T-helper 2 cell treated with Interferon-gamma antibody and Interleukin-4, amounts not matched to agents 5 μg/mL and 100 μg/mL, for 36 hours (primary cell): ENCODE results near the gene PCDHGA5.
A peak's percentile ranks its signal among the peaks of the same experiment; 100 is the strongest.
"Not testable (repeated sequence)": the region's sequence is repeated elsewhere in the genome, so short reads cannot be mapped to it uniquely, and the experiment has no call there.

Source experiments
- DNase-seq: peaks from one replicate; pipeline ENCODE4 v3.0.0; 2021; ENCODE audit warnings: low spot score
- H3K27ac Mint-ChIP-seq: one replicate; pipeline ENCODE4 v1.8.0; 2021; ENCODE audit warnings: mild to moderate bottlenecking, mixed read lengths
- H3K27me3 Mint-ChIP-seq: one replicate; pipeline ENCODE4 v1.8.0; 2021; ENCODE audit warnings: low read depth, mixed read lengths
- H3K36me3 Mint-ChIP-seq: one replicate; pipeline ENCODE4 v1.8.0; 2021; ENCODE audit warnings: low read depth, mixed read lengths
- H3K4me1 Mint-ChIP-seq: one replicate; pipeline ENCODE4 v1.8.0; 2021; ENCODE audit warnings: low read depth, mixed read lengths
- H3K4me3 Mint-ChIP-seq: one replicate; pipeline ENCODE4 v1.8.0; 2022; ENCODE audit warnings: mild to moderate bottlenecking, moderate library complexity, mixed read lengths
- H3K9me3 Mint-ChIP-seq: one replicate; pipeline ENCODE4 v1.8.0; 2021; ENCODE audit warnings: mixed read lengths

The PCDHGA5 gene

GRCh38 chr5:141362719-141363118 is 1.2 kb upstream of the PCDHGA5 start:
- peaks cover 51% of the 10 kb centered on the region for H3K27me3 Mint-ChIP-seq
- no peak for DNase-seq
- peaks cover 2% of the 10 kb centered on the region for H3K4me1 Mint-ChIP-seq
- H3K4me3 Mint-ChIP-seq: no peak overlapping the region
- no peak overlapping the region for H3K27ac Mint-ChIP-seq
- peaks cover 42% of the 10 kb centered on the region for H3K9me3 Mint-ChIP-seq
- peaks cover 7% of the 10 kb centered on the region for H3K36me3 Mint-ChIP-seq

GRCh38 chr5:141366016-141366896 is 2.3 kb downstream of the PCDHGA5 start:
- Mint-ChIP-seq H3K4me1 (peaks cover 2% of the 10 kb centered on the region), H3K4me3 (no peak overlapping the region), H3K36me3 (peaks cover 5% of the 10 kb centered on the region), H3K27ac (no peak overlapping the region), H3K27me3 (peaks cover 50% of the 10 kb centered on the region), H3K9me3 (peaks cover 31% of the 10 kb centered on the region)
- no peak for DNase-seq

- H3K4me1 Mint-ChIP-seq: peaks cover 2% of the 10 kb centered on the region
- H3K4me3 Mint-ChIP-seq: peak within 1 kb of the TSS; percentile 83
- H3K9me3 Mint-ChIP-seq: peaks cover 34% of the 10 kb centered on the region
- peaks cover 1% of the 10 kb centered on the region for H3K36me3 Mint-ChIP-seq
- DNase-seq: no peak
- H3K27ac Mint-ChIP-seq: no peak within 1 kb of the TSS
- H3K27me3 Mint-ChIP-seq: peaks cover 25% of the 10 kb centered on the region
These were observed 6.3 kb downstream of the PCDHGA5 start, which contains the start of gene PCDHGB3 for GRCh38 chr5:141369994-141370848. TSS of gene PCDHGB3 (plus strand) at chr5:141370242. CDS start at chr5:141370395, 153 bp downstream.

GRCh38 chr5:141371572-141372475 is 7.9 kb downstream of the PCDHGA5 start:
- peaks cover 34% of the 10 kb centered on the region for H3K9me3 Mint-ChIP-seq
- no peak for DNase-seq
- peaks cover 2% of the 10 kb centered on the region for H3K4me1 Mint-ChIP-seq
- no peak overlapping the region for H3K4me3 Mint-ChIP-seq
- no peak overlapping the region for H3K27ac Mint-ChIP-seq
- H3K27me3 Mint-ChIP-seq: peaks cover 14% of the 10 kb centered on the region
- H3K36me3 Mint-ChIP-seq: peaks cover 1% of the 10 kb centered on the region

GRCh38 chr5:141373673-141374317 is 9.8 kb downstream of the PCDHGA5 start, which contains the start of gene PCDHGA6:
TSS of gene PCDHGA6 (plus strand) at chr5:141373891. CDS start at chr5:141374084, 193 bp downstream.
- Mint-ChIP-seq H3K4me3 (no peak within 1 kb of the TSS), H3K4me1 (peaks cover 2% of the 10 kb centered on the region), H3K36me3 (peaks cover 1% of the 10 kb centered on the region), H3K27ac (no peak within 1 kb of the TSS), H3K27me3 (peaks cover 12% of the 10 kb centered on the region), H3K9me3 (peaks cover 34% of the 10 kb centered on the region)
- no peak for DNase-seq

- H3K4me3 Mint-ChIP-seq: no peak overlapping the region
- H3K36me3 Mint-ChIP-seq: peaks cover 1% of the 10 kb centered on the region
- H3K27ac Mint-ChIP-seq: no peak overlapping the region
- H3K27me3 Mint-ChIP-seq: peaks cover 12% of the 10 kb centered on the region
- peaks cover 34% of the 10 kb centered on the region for H3K9me3 Mint-ChIP-seq
- DNase-seq: no peak
- H3K4me1 Mint-ChIP-seq: peaks cover 2% of the 10 kb centered on the region
These were observed 10.7 kb downstream of the PCDHGA5 start for GRCh38 chr5:141374627-141375026.

- H3K4me1 Mint-ChIP-seq, H3K27me3 Mint-ChIP-seq, H3K36me3 Mint-ChIP-seq, H3K4me3 Mint-ChIP-seq, DNase-seq, H3K27ac Mint-ChIP-seq: not testable (repeated sequence)
- peaks cover 34% of the 10 kb centered on the region for H3K9me3 Mint-ChIP-seq
These were observed 11.6 kb downstream of the PCDHGA5 start for GRCh38 chr5:141375444-141376155.

- Mint-ChIP-seq H3K27me3 (peaks cover 26% of the 10 kb centered on the region), H3K27ac (no peak within 1 kb of the TSS), H3K4me3 (peak within 1 kb of the TSS; percentile 79), H3K4me1 (no peaks in the 10 kb centered on the region), H3K36me3 (no peaks in the 10 kb centered on the region), H3K9me3 (peaks cover 18% of the 10 kb centered on the region)
- DNase-seq: no peak
These were observed 18.7 kb downstream of the PCDHGA5 start, which contains the start of gene PCDHGA7 for GRCh38 chr5:141382469-141383294. TSS of gene PCDHGA7 (plus strand) at chr5:141382742. CDS start at chr5:141382900, 158 bp downstream.

- Mint-ChIP-seq H3K27ac (no peak overlapping the region), H3K36me3 (no peaks in the 10 kb centered on the region), H3K4me3 (peak overlapping the region; percentile 79), H3K4me1 (no peaks in the 10 kb centered on the region), H3K27me3 (peaks cover 26% of the 10 kb centered on the region), H3K9me3 (peaks cover 20% of the 10 kb centered on the region)
- no peak for DNase-seq
These were observed 19.4 kb downstream of the PCDHGA5 start for GRCh38 chr5:141383345-141383744.

- no peak for DNase-seq
- Mint-ChIP-seq H3K4me1 (no peaks in the 10 kb centered on the region), H3K27me3 (peaks cover 26% of the 10 kb centered on the region), H3K36me3 (no peaks in the 10 kb centered on the region), H3K9me3 (peaks cover 28% of the 10 kb centered on the region), H3K4me3 (no peak overlapping the region), H3K27ac (no peak overlapping the region)
These were observed 20.7 kb downstream of the PCDHGA5 start for GRCh38 chr5:141384471-141385267.

- H3K27me3 Mint-ChIP-seq: peaks cover 23% of the 10 kb centered on the region
- not testable (repeated sequence) for DNase-seq, H3K36me3 Mint-ChIP-seq, H3K27ac Mint-ChIP-seq, H3K4me1 Mint-ChIP-seq
- H3K9me3 Mint-ChIP-seq: peaks cover 39% of the 10 kb centered on the region
- H3K4me3 Mint-ChIP-seq: peak within 1 kb of the TSS; percentile 36
These were observed 23.8 kb downstream of the PCDHGA5 start, which contains the start of gene PCDHGB4 for GRCh38 chr5:141387557-141388311. TSS of gene PCDHGB4 (plus strand) at chr5:141387698. CDS start at chr5:141387885, 187 bp downstream.
